Measurements from ENCODE around the gene MSRB1. TPM values are rescaled to one million over a fixed set of nuclear protein-coding genes. Genes with fewer than 3 reads are reported as not detected.

MSRB1 gene
- total and polyA plus RNA-seq, 2 of the 13 experiments (the other 11 are each of a cell fraction or from before 2014, with no cell fraction given): 32.1 to 75.4 TPM

DNA sequence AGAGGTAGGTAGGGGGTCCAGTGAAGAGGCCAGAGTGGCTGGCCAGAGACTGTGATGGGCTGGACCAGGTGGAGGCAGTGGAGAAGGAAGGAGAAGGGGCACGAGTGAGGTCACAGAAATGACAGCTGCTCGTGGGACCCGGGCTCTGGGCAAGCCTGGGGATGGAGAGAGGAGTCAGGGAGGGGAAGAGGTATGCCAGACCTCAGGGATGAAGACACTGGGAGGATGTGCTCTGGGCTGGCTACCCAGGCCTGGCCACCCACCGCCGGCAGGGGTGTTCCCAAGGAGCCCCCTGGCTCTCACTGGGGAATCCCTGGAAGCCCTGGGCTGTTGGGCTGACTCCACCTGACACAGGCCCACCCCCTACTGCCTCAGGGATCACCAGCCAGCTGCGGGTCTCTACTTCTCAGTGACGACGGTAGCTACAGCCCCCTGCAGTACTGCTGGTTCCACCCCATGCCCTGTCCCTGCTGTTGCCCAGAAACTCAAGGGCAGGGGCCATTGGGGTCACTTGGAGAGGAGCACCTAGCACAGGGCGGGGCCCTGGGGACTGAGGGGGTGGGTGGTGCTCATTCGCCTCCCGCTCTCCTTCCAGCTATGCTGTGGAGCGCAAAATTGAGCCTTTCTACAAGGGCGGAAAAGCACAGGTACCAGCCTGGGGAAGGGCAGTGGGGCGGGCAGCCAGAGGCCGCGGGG is 30.6 kb upstream of the MSRB1 start:
- H3K36me3 ChIP-seq (replicated peaks in 1 of 2; ENCODE audit: control insufficient read depth in 1 of 2, insufficient read depth in 2 of 2, low read length in 2 of 2): peaks cover 21 to 33% of the 10 kb centered on the region in 2 experiments; a peak in 3 of 5 replicates
- peaks cover 14% of the 10 kb centered on the region for H3K79me2 ChIP-seq (ENCODE audit: insufficient read depth, low read length)
- H3K9ac ChIP-seq (ENCODE audit: insufficient read depth, low read depth, low read length): peak overlapping the region; percentile 15; the same call in 1 of the 2 replicates
- H3K4me1 ChIP-seq (ENCODE audit: insufficient read depth, low read length): peaks cover 21% of the 10 kb centered on the region
- TF ChIP-seq BCL6 (CRISPR knock-in tag; IDR thresholded peaks at IDR 0.05): no peak
- TF ChIP-seq ELF4 (CRISPR knock-in tag; IDR thresholded peaks at IDR 0.05; ENCODE audit: borderline replicate concordance): no peak
- no peak for TF ChIP-seq ESRRA (CRISPR knock-in tag; IDR thresholded peaks at IDR 0.05; ENCODE audit: low read depth)
- TF ChIP-seq TEF (CRISPR knock-in tag; IDR thresholded peaks at IDR 0.05): no peak
- no peak for TF ChIP-seq PPARG (CRISPR knock-in tag; conservative IDR thresholded peaks at IDR 0.05)
- no peak for TF ChIP-seq MYC (CRISPR knock-in tag; IDR thresholded peaks at IDR 0.05; ENCODE audit: borderline replicate concordance)
- TF ChIP-seq, protein P1, sequence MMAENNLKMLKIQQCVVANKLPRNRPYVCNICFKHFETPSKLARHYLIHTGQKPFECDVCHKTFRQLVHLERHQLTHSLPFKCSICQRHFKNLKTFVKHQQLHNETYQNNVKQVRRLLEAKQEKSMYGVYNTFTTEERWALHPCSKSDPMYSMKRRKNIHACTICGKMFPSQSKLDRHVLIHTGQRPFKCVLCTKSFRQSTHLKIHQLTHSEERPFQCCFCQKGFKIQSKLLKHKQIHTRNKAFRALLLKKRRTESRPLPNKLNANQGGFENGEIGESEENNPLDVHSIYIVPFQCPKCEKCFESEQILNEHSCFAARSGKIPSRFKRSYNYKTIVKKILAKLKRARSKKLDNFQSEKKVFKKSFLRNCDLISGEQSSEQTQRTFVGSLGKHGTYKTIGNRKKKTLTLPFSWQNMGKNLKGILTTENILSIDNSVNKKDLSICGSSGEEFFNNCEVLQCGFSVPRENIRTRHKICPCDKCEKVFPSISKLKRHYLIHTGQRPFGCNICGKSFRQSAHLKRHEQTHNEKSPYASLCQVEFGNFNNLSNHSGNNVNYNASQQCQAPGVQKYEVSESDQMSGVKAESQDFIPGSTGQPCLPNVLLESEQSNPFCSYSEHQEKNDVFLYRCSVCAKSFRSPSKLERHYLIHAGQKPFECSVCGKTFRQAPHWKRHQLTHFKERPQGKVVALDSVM (CRISPR knock-in tag; IDR thresholded peaks at IDR 0.05): no peak
- TF ChIP-seq NFE2L2 (IDR thresholded peaks at IDR 0.05; ENCODE audit: low read length): no peak
- TF ChIP-seq MTF2 (CRISPR knock-in tag; IDR thresholded peaks at IDR 0.05; ENCODE audit: borderline replicate concordance): no peak
- TF ChIP-seq KAT2B (IDR thresholded peaks at IDR 0.05; ENCODE audit: borderline replicate concordance, low read depth, low read length): no peak
- TF ChIP-seq, protein P2, sequence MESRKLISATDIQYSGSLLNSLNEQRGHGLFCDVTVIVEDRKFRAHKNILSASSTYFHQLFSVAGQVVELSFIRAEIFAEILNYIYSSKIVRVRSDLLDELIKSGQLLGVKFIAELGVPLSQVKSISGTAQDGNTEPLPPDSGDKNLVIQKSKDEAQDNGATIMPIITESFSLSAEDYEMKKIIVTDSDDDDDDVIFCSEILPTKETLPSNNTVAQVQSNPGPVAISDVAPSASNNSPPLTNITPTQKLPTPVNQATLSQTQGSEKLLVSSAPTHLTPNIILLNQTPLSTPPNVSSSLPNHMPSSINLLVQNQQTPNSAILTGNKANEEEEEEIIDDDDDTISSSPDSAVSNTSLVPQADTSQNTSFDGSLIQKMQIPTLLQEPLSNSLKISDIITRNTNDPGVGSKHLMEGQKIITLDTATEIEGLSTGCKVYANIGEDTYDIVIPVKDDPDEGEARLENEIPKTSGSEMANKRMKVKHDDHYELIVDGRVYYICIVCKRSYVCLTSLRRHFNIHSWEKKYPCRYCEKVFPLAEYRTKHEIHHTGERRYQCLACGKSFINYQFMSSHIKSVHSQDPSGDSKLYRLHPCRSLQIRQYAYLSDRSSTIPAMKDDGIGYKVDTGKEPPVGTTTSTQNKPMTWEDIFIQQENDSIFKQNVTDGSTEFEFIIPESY (CRISPR knock-in tag; IDR thresholded peaks at IDR 0.05): no peak
- POLR2A ChIA-PET: no interaction called here
- no TSS peak for BruUV-seq (replicated peaks)
- FAIRE-seq (no peak), DNase-seq (ENCODE audit: low spot score) (no peak), ATAC-seq (no peak)
- no peak overlapping the region for H2AFZ ChIP-seq (ENCODE audit: low read length)
- no peaks in the 10 kb centered on the region for H4K20me1 ChIP-seq (ENCODE audit: insufficient read depth, low read length)
- no peak overlapping the region for H3K27ac ChIP-seq (ENCODE audit: extremely low read length, insufficient read depth, low read length)
- 94% methylated on average over 13 of the region's 16 CpGs for whole genome bisulfite sequencing (ENCODE audit: low lambda C conversion rate)
- intact Hi-C loops (cut with micrococcal nuclease; ENCODE audit: unreplicated experiment): no loop called here
- no peaks in the 10 kb centered on the region for H3K27me3 ChIP-seq (ENCODE audit: control insufficient read depth in 1 of 2, insufficient read depth in 2 of 2, low read length in 2 of 2)
- no peaks in the 10 kb centered on the region for H3K9me3 ChIP-seq (ENCODE audit: low read length)
- peak overlapping the region in 2 of 3 experiments; percentile 5 to 16; a peak in 2 of 6 replicates for H3K4me3 ChIP-seq (replicated peaks in 1 of 3; ENCODE audit: insufficient read depth in 1 of 3, low read depth in 2 of 3, low read length in 3 of 3)
- peak overlapping the region; percentile 99; the same call in 1 of the 2 replicates for H3K4me2 ChIP-seq (ENCODE audit: low read depth, low read length)
- CTCF ChIA-PET (ENCODE audit: low intra/inter-chr PET ratio, low total read pairs): no interaction called here
- in situ Hi-C loops (cut with HindIII; ENCODE audit: extremely low pct_ligation_motif_present, low pct_unique_long_range_greater_than_20kb): no loop called here

Measured in HepG2 (cell line).